RWPE2 (cell line): ENCODE results near the gene PVR.

Experiments
- ATAC-seq: fragments of 200-7000 bp; cut with Tn5 transposase; 3 replicates; pipeline ENCODE4 v1.9.1; 2021; ENCODE audit warnings: low read depth
- DNase-seq: peaks from one replicate; pipeline ENCODE4 v3.0.0-alpha.2; 2020; ENCODE audit warnings: low spot score
- H3K27ac ChIP-seq: fragments of 450-650 bp; 2 replicates; pipeline ENCODE4 v1.5.1; 2017; ENCODE audit warnings: mild to moderate bottlenecking; ENCODE audit not compliant: poor library complexity, severe bottlenecking
- H3K27me3 ChIP-seq: fragments of 250-450 bp; sonication (Bioruptor Pico); 2 replicates; pipeline ENCODE4 v1.5.1; 2021; ENCODE audit warnings: mild to moderate bottlenecking, moderate library complexity; ENCODE audit not compliant: insufficient read depth, poor library complexity, severe bottlenecking
- H3K36me3 ChIP-seq: fragments of 250-450 bp; sonication (Bioruptor Pico); 2 replicates; pipeline ENCODE4 v1.5.1; 2020; ENCODE audit warnings: low read depth, mild to moderate bottlenecking, moderate library complexity
- H3K4me1 ChIP-seq: fragments of 250-450 bp; sonication (Bioruptor Pico); 2 replicates; pipeline ENCODE4 v1.5.1; 2021; ENCODE audit warnings: mild to moderate bottlenecking, moderate library complexity; ENCODE audit not compliant: insufficient read depth, poor library complexity, severe bottlenecking
- H3K4me3 ChIP-seq: fragments of 250-450 bp; sonication (Bioruptor Pico); 2 replicates; pipeline ENCODE4 v1.5.1; 2021; ENCODE audit warnings: mild to moderate bottlenecking, moderate library complexity; ENCODE audit not compliant: severe bottlenecking
- H3K9me3 ChIP-seq: fragments of 250-450 bp; sonication (Bioruptor Pico); 2 replicates; pipeline ENCODE4 v1.5.1; 2021; ENCODE audit warnings: mild to moderate bottlenecking, moderate library complexity; ENCODE audit not compliant: severe bottlenecking
- TF ChIP-seq, protein P1 (sequence below): fragments of 450-650 bp; IDR thresholded peaks from one replicate; pipeline ENCODE4 v1.5.1; 2017; ENCODE audit warnings: mild to moderate bottlenecking, moderate library complexity; ENCODE audit not compliant: poor library complexity, severe bottlenecking

PVR gene

GRCh38 chr19:44644402-44645016 is 799 bp downstream of the PVR start:
- Histone ChIP-seq H3K27me3 (no peaks in the 10 kb centered on the region), H3K4me3 (peak overlapping the region; percentile 80), H3K9me3 (no peaks in the 10 kb centered on the region), H3K27ac (peak overlapping the region; percentile 82), H3K4me1 (peaks cover 10% of the 10 kb centered on the region), H3K36me3 (peaks cover 37% of the 10 kb centered on the region)
- DNase-seq (no peak), ATAC-seq (peak; percentile 62)
- TF ChIP-seq, protein P1, sequence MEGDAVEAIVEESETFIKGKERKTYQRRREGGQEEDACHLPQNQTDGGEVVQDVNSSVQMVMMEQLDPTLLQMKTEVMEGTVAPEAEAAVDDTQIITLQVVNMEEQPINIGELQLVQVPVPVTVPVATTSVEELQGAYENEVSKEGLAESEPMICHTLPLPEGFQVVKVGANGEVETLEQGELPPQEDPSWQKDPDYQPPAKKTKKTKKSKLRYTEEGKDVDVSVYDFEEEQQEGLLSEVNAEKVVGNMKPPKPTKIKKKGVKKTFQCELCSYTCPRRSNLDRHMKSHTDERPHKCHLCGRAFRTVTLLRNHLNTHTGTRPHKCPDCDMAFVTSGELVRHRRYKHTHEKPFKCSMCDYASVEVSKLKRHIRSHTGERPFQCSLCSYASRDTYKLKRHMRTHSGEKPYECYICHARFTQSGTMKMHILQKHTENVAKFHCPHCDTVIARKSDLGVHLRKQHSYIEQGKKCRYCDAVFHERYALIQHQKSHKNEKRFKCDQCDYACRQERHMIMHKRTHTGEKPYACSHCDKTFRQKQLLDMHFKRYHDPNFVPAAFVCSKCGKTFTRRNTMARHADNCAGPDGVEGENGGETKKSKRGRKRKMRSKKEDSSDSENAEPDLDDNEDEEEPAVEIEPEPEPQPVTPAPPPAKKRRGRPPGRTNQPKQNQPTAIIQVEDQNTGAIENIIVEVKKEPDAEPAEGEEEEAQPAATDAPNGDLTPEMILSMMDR, result no peak

GRCh38 chr19:44645407-44646048 is 1.8 kb downstream of the PVR start:
- H3K4me1 ChIP-seq, result peaks cover 7% of the 10 kb centered on the region
- no peak for DNase-seq
- H3K4me3 ChIP-seq, result peak overlapping the region; percentile 14
- H3K27me3 ChIP-seq, result no peaks in the 10 kb centered on the region
- H3K9me3 ChIP-seq, result no peaks in the 10 kb centered on the region
- TF ChIP-seq, protein P1, result no peak
- no peak overlapping the region for H3K27ac ChIP-seq
- H3K36me3 ChIP-seq, result peaks cover 47% of the 10 kb centered on the region
- ATAC-seq, result no peak

GRCh38 chr19:44646049-44646416 is 2.3 kb downstream of the PVR start:
- DNase-seq (no peak), ATAC-seq (no peak)
- H3K36me3 ChIP-seq, result peaks cover 52% of the 10 kb centered on the region
- no peaks in the 10 kb centered on the region for H3K9me3 ChIP-seq
- TF ChIP-seq, protein P1, result no peak
- H3K4me1 ChIP-seq, result peaks cover 2% of the 10 kb centered on the region
- no peak overlapping the region for H3K4me3 ChIP-seq
- H3K27ac ChIP-seq, result no peak overlapping the region
- H3K27me3 ChIP-seq, result no peaks in the 10 kb centered on the region

- Histone ChIP-seq H3K4me1 (no peaks in the 10 kb centered on the region), H3K27me3 (no peaks in the 10 kb centered on the region), H3K36me3 (peaks cover 63% of the 10 kb centered on the region), H3K9me3 (no peaks in the 10 kb centered on the region), H3K27ac (no peak overlapping the region), H3K4me3 (no peak overlapping the region)
- TF ChIP-seq, protein P1, result no peak
- no peak for ATAC-seq
- no peak for DNase-seq
Observed at GRCh38 chr19:44647144-44647543, 3.4 kb downstream of the PVR start.

DNA sequence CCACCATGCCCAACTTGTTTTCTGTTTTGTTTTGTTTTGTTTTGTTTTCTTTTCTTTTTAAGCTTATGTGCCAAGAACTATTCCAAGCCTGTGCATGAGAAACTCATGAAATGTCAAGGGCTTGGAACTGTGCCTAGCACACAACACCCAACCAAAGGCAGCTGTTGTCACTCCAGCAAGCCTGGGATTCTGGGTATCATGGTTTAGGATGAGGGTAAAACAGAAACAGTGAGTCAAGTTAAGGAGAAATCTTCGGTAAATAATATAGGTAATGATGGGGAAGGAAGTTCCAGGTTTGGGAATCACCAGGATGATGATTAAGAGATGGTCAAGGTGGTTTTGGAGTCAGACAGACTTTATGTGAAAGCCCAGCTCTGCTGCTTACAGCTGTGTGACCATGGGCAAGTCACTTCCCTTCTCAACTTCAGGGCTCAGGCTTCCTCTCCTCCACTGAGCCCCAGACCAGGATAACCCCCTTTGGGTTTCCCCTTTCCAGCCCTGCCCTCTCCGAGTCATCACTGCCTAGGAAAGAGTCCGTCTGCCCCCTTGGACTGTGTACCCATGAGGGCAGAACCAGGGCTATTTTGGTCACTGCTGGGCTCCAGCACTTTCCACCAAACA is 5.0 kb downstream of the PVR start:
- Histone ChIP-seq H3K4me3 (no peak overlapping the region), H3K4me1 (no peaks in the 10 kb centered on the region), H3K36me3 (peaks cover 79% of the 10 kb centered on the region), H3K9me3 (no peaks in the 10 kb centered on the region), H3K27me3 (no peaks in the 10 kb centered on the region), H3K27ac (peak overlapping the region; percentile 25)
- DNase-seq (no peak), ATAC-seq (no peak)
- TF ChIP-seq, protein P1, result no peak
